Measurements from ENCODE around the gene FBXL3. TPM values are rescaled to one million over a fixed set of nuclear protein-coding genes. Genes with fewer than 3 reads are reported as not detected.
A peak's percentile ranks its signal among the peaks of the same experiment; 100 is the strongest.

Gene FBXL3
- total and polyA plus RNA-seq, 2 of the 8 experiments (the other 6 are each of a cell fraction or from before 2014, with no cell fraction given) = 4.9 to 14.9 TPM

- no peak overlapping the region for H3K23ac ChIP-seq (ENCODE audit: insufficient read length)
- peaks cover 8% of the 10 kb centered on the region for H3K23me2 ChIP-seq (ENCODE audit: low read depth, low read length)
- peak overlapping the region; percentile 85 to 89 for H3K4me2 ChIP-seq (ENCODE audit: insufficient read depth in 1 of 2, low read depth in 2 of 2, low read length in 2 of 2)
- H2BK15ac ChIP-seq (ENCODE audit: low read length) = no peak overlapping the region
- H2BK120ac ChIP-seq (replicated peaks; ENCODE audit: low read depth, low read length) = no peak overlapping the region
- peak overlapping the region in 3 of 4 experiments; percentile 13 to 88 (median 85); a peak in 5 of 7 replicates for H3K9ac ChIP-seq (replicated peaks in 1 of 4; ENCODE audit: extremely low read depth in 1 of 4, low read depth in 3 of 4, low read length in 3 of 4)
- ChIA-PET POLR2A (ENCODE audit: partially characterized antibody) (interaction anchor here (0.7 to 2.0 kb wide), 5 partner anchors 8 to 54 kb away, joined by 3 to 8 read pairs (median 3); partner anchors contain the start of gene FBXL3), CTCF (ENCODE audit: partially characterized antibody) (interaction anchor here (0.9 to 3.9 kb wide), 6 partner anchors 10 to 441 kb away, joined by 3 to 26 read pairs (median 3); no protein-coding TSS in a partner anchor)
- H3K79me2 ChIP-seq (ENCODE audit: control insufficient read depth in 1 of 2, insufficient read depth in 2 of 2, low read length in 2 of 2) = peaks cover 0 to 3% of the 10 kb centered on the region in 2 experiments; a peak in 1 of 4 replicates
- no peak overlapping the region for H4K8ac ChIP-seq (ENCODE audit: extremely low read depth, insufficient read depth, low read length)
- H2AK5ac ChIP-seq (ENCODE audit: low read depth, low read length) = no peak overlapping the region
- no peak overlapping the region for H4K5ac ChIP-seq (ENCODE audit: insufficient read length, low read depth, low read length)
- no peak overlapping the region for H3K18ac ChIP-seq (ENCODE audit: extremely low read depth, low read length)
- peaks cover 0 to 3% (median 0%) of the 10 kb centered on the region in 4 experiments; a peak in 2 of 8 replicates for H3K36me3 ChIP-seq (ENCODE audit: control insufficient read depth in 2 of 4, insufficient read depth in 4 of 4, low read length in 3 of 4)
- H3K4me3 ChIP-seq (ENCODE audit: extremely low read depth in 1 of 4, insufficient read depth in 2 of 4, low read depth in 3 of 4, low read length in 4 of 4) = peak overlapping the region; percentile 66 to 87 (median 82)
- no peaks in the 10 kb centered on the region for H4K20me1 ChIP-seq (replicated peaks in 1 of 2; ENCODE audit: control insufficient read depth in 1 of 2, insufficient read depth in 2 of 2, low read length in 2 of 2)
- no peak overlapping the region for H3K27ac ChIP-seq (ENCODE audit: low read depth, low read length)
- H4K91ac ChIP-seq (replicated peaks; ENCODE audit: insufficient read length, low read length) = no peak overlapping the region
- H3K14ac ChIP-seq (ENCODE audit: insufficient read length) = no peak overlapping the region
- no peak overlapping the region for H3K56ac ChIP-seq (replicated peaks; ENCODE audit: insufficient read length, low read depth, low read length)
- H2BK5ac ChIP-seq (ENCODE audit: low read depth, low read length) = no peak overlapping the region
- no peak overlapping the region for H3K4ac ChIP-seq (replicated peaks; ENCODE audit: insufficient read length, low read depth, low read length)
- TF ChIP-seq USF2 (IDR thresholded peaks at IDR 0.05; ENCODE audit: low read length) = no peak
- no peak for TF ChIP-seq TBP (IDR thresholded peaks at IDR 0.05; ENCODE audit: low read depth, low read length)
- TF ChIP-seq POLR2AphosphoS5 (IDR thresholded peaks at IDR 0.05; ENCODE audit: low read depth, low read length) = no peak
- H3K79me1 ChIP-seq (ENCODE audit: low read depth, low read length) = no peaks in the 10 kb centered on the region
- FAIRE-seq (no peak), DNase-seq (ENCODE audit: low read depth in 1 of 2, low spot score in 2 of 2) (no peak)
- 88% methylated on average over 3 of the region's 3 CpGs; no CpG with 5 or more reads in 1 of the 2 experiments for WGBS, 2 experiments (ENCODE audit: extremely low coverage in 1 of 2, insufficient coverage in 1 of 2, insufficient read length in 1 of 2, insufficient replicate concordance in 2 of 2, low coverage in 1 of 2, low lambda C conversion rate in 2 of 2, missing lambda C conversion rate in 1 of 2)
- no peak overlapping the region for H2AFZ ChIP-seq (ENCODE audit: low read length)
- no peak overlapping the region for H2BK12ac ChIP-seq (ENCODE audit: low read depth, low read length)
- peaks cover 0 to 8% (median 4%) of the 10 kb centered on the region in 4 experiments; a peak in 4 of 7 replicates for H3K4me1 ChIP-seq (replicated peaks in 1 of 4; ENCODE audit: control insufficient read depth in 3 of 4, insufficient read depth in 4 of 4, low read length in 3 of 4)
- no peaks in the 10 kb centered on the region for H3K9me3 ChIP-seq (ENCODE audit: insufficient read depth in 2 of 2, low read depth in 1 of 2, low read length in 1 of 2)
- no peak overlapping the region for H2BK20ac ChIP-seq (ENCODE audit: low read length)
- no peaks in the 10 kb centered on the region; a peak in 1 of 7 replicates for H3K27me3 ChIP-seq (replicated peaks in 1 of 4; ENCODE audit: control insufficient read depth in 3 of 4, extremely low read depth in 1 of 4, insufficient read depth in 3 of 4, low read length in 3 of 4)
Observed at GRCh38 chr13:76993021-76993420, 33.9 kb downstream of the FBXL3 start.
